IMR-90 (cell line): ENCODE data around the gene ATP2C2. TPM values are rescaled to one million over a fixed set of nuclear protein-coding genes. Genes with fewer than 3 reads are reported as not detected.

Experiments
- ATAC-seq: fragments of 200-7000 bp; cut with Tn5 transposase; 2 replicates; pipeline ENCODE4 v1.9.1; 2020; ENCODE audit warnings: low read depth, mild to moderate bottlenecking, moderate library complexity
- BruUV-seq: library from RNA; stranded (reverse); fragments of 400-500 nt; replicated peaks from 2 replicates; lab custom pipeline; 2021; lab: Mats Ljungman, UMichigan
- CTCF ChIA-PET: fragments of 300-600 bp; formaldehyde crosslinking; extraction: SDS; loops from one replicate; lab custom pipeline; 2021; ENCODE audit warnings: antibody characterized with exemption; lab: Yijun Ruan, JAX
- POLR2A ChIA-PET: fragments of 300-600 bp; sonication (Branson Sonifier 250); formaldehyde crosslinking; loops from one replicate; lab custom pipeline; 2022; ENCODE audit warnings: antibody characterized with exemption; ENCODE audit not compliant: unreplicated experiment; lab: Charles Lee
- DNase-seq: peaks from one replicate; pipeline ENCODE4 v3.0.0; 2013
- H2AFZ ChIP-seq: replicated peaks from 2 replicates; pipeline ENCODE3; 2013; ENCODE audit warnings: low read length, mild to moderate bottlenecking; ENCODE audit not compliant: poor library complexity
- H2AK5ac ChIP-seq: 2 replicates; pipeline ENCODE4 v1.6.1; 2013; ENCODE audit warnings: low read depth, low read length, inconsistent platforms
- H2AK9ac ChIP-seq: replicated peaks from 2 replicates; pipeline ENCODE3; 2013; ENCODE audit warnings: mild to moderate bottlenecking, low read depth, low read length, moderate library complexity; ENCODE audit not compliant: poor library complexity
- H2BK120ac ChIP-seq: 2 replicates; pipeline ENCODE4 v1.6.1; 2013; ENCODE audit warnings: low read depth, low read length, inconsistent platforms
- H2BK15ac ChIP-seq: 3 replicates; pipeline ENCODE4 v1.6.1; 2013; ENCODE audit warnings: low read depth, low read length, inconsistent platforms
- H2BK20ac ChIP-seq: 2 replicates; pipeline ENCODE4 v1.6.1; 2013; ENCODE audit warnings: low read depth, mild to moderate bottlenecking, inconsistent platforms, low read length, moderate library complexity
- H2BK5ac ChIP-seq: 2 replicates; pipeline ENCODE4 v1.6.1; 2013; ENCODE audit warnings: mild to moderate bottlenecking, low read depth, low read length, inconsistent platforms; ENCODE audit not compliant: poor library complexity, severe bottlenecking
- H3K14ac ChIP-seq: replicated peaks from 2 replicates; pipeline ENCODE4 v1.6.1; 2013; ENCODE audit warnings: low read depth, low read length, inconsistent platforms
- H3K18ac ChIP-seq: 2 replicates; pipeline ENCODE4 v1.6.1; 2013; ENCODE audit warnings: low read depth, low read length, control low read depth
- H3K23ac ChIP-seq: 2 replicates; pipeline ENCODE4 v1.6.1; 2013; ENCODE audit warnings: low read depth, low read length, inconsistent platforms
- H3K27ac ChIP-seq: 2 replicates; pipeline ENCODE4 v1.5.1; 2013; ENCODE audit warnings: mild to moderate bottlenecking, control low read depth, low read length; ENCODE audit not compliant: insufficient read depth
- H3K27me3 ChIP-seq: 2 replicates; pipeline ENCODE4 v1.6.1; 2013; ENCODE audit warnings: low read length; ENCODE audit not compliant: control insufficient read depth, insufficient read depth
- H3K36me3 ChIP-seq: 2 replicates; pipeline ENCODE4 v1.6.1; 2013; ENCODE audit warnings: low read length, mixed read lengths; ENCODE audit not compliant: control insufficient read depth, insufficient read depth
- H3K4ac ChIP-seq: 2 replicates; pipeline ENCODE4 v1.6.1; 2013; ENCODE audit warnings: low read depth, low read length, inconsistent platforms
- H3K4me1 ChIP-seq: 2 replicates; pipeline ENCODE4 v1.6.1; 2013; ENCODE audit warnings: low read length, mixed read lengths; ENCODE audit not compliant: control insufficient read depth, insufficient read depth
- H3K4me2 ChIP-seq: 2 replicates; pipeline ENCODE4 v1.6.1; 2013; ENCODE audit warnings: low read depth, mild to moderate bottlenecking, control low read depth, low read length, moderate library complexity
- H3K4me3 ChIP-seq: 2 replicates; pipeline ENCODE4 v1.5.1; 2013; ENCODE audit warnings: low read depth, mild to moderate bottlenecking, control low read depth, low read length, moderate library complexity; ENCODE audit not compliant: insufficient read depth
- H3K56ac ChIP-seq: 2 replicates; pipeline ENCODE4 v1.6.1; 2013; ENCODE audit warnings: low read length, inconsistent platforms; ENCODE audit not compliant: insufficient read depth; ENCODE audit errors: extremely low read depth
- H3K79me1 ChIP-seq, 2 experiments: 2 replicates each; pipeline ENCODE4 v1.6.1; 2013; ENCODE audit warnings: low read length in 2 of 2, inconsistent platforms in 1 of 2, low read depth in 1 of 2
- H3K9ac ChIP-seq: 2 replicates; pipeline ENCODE4 v1.6.1; 2013; ENCODE audit warnings: low read depth, low read length, control low read depth
- H3K9me1 ChIP-seq: 2 replicates; pipeline ENCODE4 v1.6.1; 2013; ENCODE audit warnings: low read length, inconsistent platforms; ENCODE audit not compliant: insufficient read depth
- H3K9me3 ChIP-seq: 2 replicates; pipeline ENCODE4 v1.6.1; 2013; ENCODE audit warnings: low read length; ENCODE audit not compliant: control insufficient read depth, insufficient read depth
- H4K20me1 ChIP-seq: 2 replicates; pipeline ENCODE4 v1.6.1; 2013; ENCODE audit warnings: low read length, inconsistent platforms; ENCODE audit not compliant: insufficient read depth
- H4K5ac ChIP-seq: 2 replicates; pipeline ENCODE4 v1.6.1; 2013; ENCODE audit warnings: mild to moderate bottlenecking, low read depth, low read length, control low read depth
- H4K8ac ChIP-seq, 2 experiments: 2 replicates each; pipeline ENCODE4 v1.6.1; 2013; ENCODE audit warnings: low read depth in 2 of 2, low read length in 2 of 2, control low read depth in 1 of 2, inconsistent platforms in 1 of 2
- H4K91ac ChIP-seq: 2 replicates; pipeline ENCODE4 v1.6.1; 2013; ENCODE audit warnings: low read depth, low read length, inconsistent platforms; ENCODE audit not compliant: insufficient read depth
- BHLHE40 ChIP-seq: fragments of 150-350 bp; IDR thresholded peaks from 2 replicates; pipeline ENCODE4 v1.6.1; 2016; ENCODE audit warnings: mild to moderate bottlenecking, low read depth, low read length
- CHD1 ChIP-seq: IDR thresholded peaks from 2 replicates; pipeline ENCODE4 v1.6.1; 2012; ENCODE audit warnings: low read depth, low read length, improper control_type of control experiment
- CTCF ChIP-seq: conservative IDR thresholded peaks from 2 replicates; pipeline ENCODE4 v1.5.1; 2012; ENCODE audit warnings: mild to moderate bottlenecking, low read depth, low read length, improper control_type of control experiment
- ELK1 ChIP-seq: fragments of 150-350 bp; IDR thresholded peaks from 2 replicates; pipeline ENCODE4 v1.6.1; 2016; ENCODE audit warnings: low read depth, mild to moderate bottlenecking, low read length, moderate library complexity, borderline replicate concordance
- FOS ChIP-seq: fragments of 150-350 bp; IDR thresholded peaks from 2 replicates; pipeline ENCODE4 v1.6.1; 2016; ENCODE audit warnings: low read depth, low read length
- MAZ ChIP-seq: IDR thresholded peaks from 2 replicates; pipeline ENCODE4 v1.6.1; 2012; ENCODE audit warnings: low read depth, mild to moderate bottlenecking, low read length, improper control_type of control experiment, moderate library complexity, borderline replicate concordance
- RAD21 ChIP-seq: IDR thresholded peaks from 2 replicates; pipeline ENCODE4 v1.6.1; 2012; ENCODE audit warnings: low read length, improper control_type of control experiment
- USF2 ChIP-seq: fragments of 150-350 bp; IDR thresholded peaks from 2 replicates; pipeline ENCODE4 v1.6.1; 2017; ENCODE audit warnings: mild to moderate bottlenecking, antibody characterized with exemption, low read length, low read depth
- WGBS, 2 experiments: methylation state at CpG; one replicate each; pipeline versions ENCODE4 v1.1.5 to v1.1.7; 2013; ENCODE audit warnings: missing lambda C conversion rate in 2 of 2; ENCODE audit not compliant: insufficient read length in 1 of 2; ENCODE audit errors: extremely low coverage in 2 of 2; 5-methylcytosine and 5-hydroxymethylcytosine counted together
- dilution Hi-C: fragments of 300-500 bp; cut with HindIII; formaldehyde crosslinking; loops from one replicate; pipeline ENCODE4 v1.14.3; 2018; ENCODE audit warnings: low sequenced_read_pairs; ENCODE audit not compliant: unreplicated experiment
- in situ Hi-C: fragments of 300-500 bp; cut with MboI; formaldehyde crosslinking; loops from 3 replicates; pipeline ENCODE4 v1.14.3; 2019; ENCODE audit warnings: low sequenced_read_pairs, inconsistent platforms, mixed read lengths
- intact Hi-C: fragments of 100-400 bp; cut with micrococcal nuclease; formaldehyde crosslinking; loops from 2 replicates; pipeline ENCODE4 v1.10.0; 2022
- polyA plus RNA-seq, 3 experiments: library from polyadenylated mRNA; depleted of rRNA; stranded (reverse); fragments of >200 nt; gene quantifications; 2 replicates each; pipeline ENCODE4 v1.2.3, GENCODE V29; 2012; ENCODE audit warnings: low replicate concordance in 1 of 3
- total RNA-seq: library from RNA; depleted of rRNA; stranded (reverse); fragments of >200 nt; gene quantifications from 2 replicates; pipeline ENCODE4 v1.2.3, GENCODE V29; 2012

Gene ATP2C2
- total and polyA plus RNA-seq, 2 of the 4 experiments (the other 2 are of a cell fraction), result not detected

- CTCF ChIA-PET, result no interaction called here
- in situ Hi-C loops, result no loop called here
- TF ChIP-seq FOS, result no peak
- no peak for TF ChIP-seq CTCF
- no peak for TF ChIP-seq CHD1
- TF ChIP-seq RAD21, result no peak
- TF ChIP-seq USF2, result no peak
- no peak for TF ChIP-seq BHLHE40
- no peak for TF ChIP-seq MAZ
- no peak for TF ChIP-seq ELK1
- no peak overlapping the region for H3K18ac ChIP-seq
- H3K56ac ChIP-seq, result no peak overlapping the region
- H3K4me1 ChIP-seq, result no peaks in the 10 kb centered on the region
- H2BK20ac ChIP-seq, result no peak overlapping the region
- no peak overlapping the region for H3K14ac ChIP-seq
- H3K36me3 ChIP-seq, result no peaks in the 10 kb centered on the region
- dilution Hi-C loops, result no loop called here
- intact Hi-C loops, result no loop called here
- H2AFZ ChIP-seq, result no peak overlapping the region
- ATAC-seq (no peak), DNase-seq (no peak)
- no peaks in the 10 kb centered on the region for H3K79me1 ChIP-seq
- no CpG with 5 or more reads among the region's 8 CpGs for WGBS, 2 experiments
- no peak overlapping the region for H3K27ac ChIP-seq
- no peak overlapping the region for H2BK5ac ChIP-seq
- H4K5ac ChIP-seq, result no peak overlapping the region
- no peak overlapping the region for H3K9ac ChIP-seq
- no peak overlapping the region for H2AK5ac ChIP-seq
- no peaks in the 10 kb centered on the region for H3K9me1 ChIP-seq
- H3K9me3 ChIP-seq, result no peaks in the 10 kb centered on the region; the same call in 1 of the 2 replicates
- H2BK120ac ChIP-seq, result no peak overlapping the region
- H4K91ac ChIP-seq, result no peak overlapping the region
- no peak overlapping the region for H3K23ac ChIP-seq
- no peak overlapping the region for H2AK9ac ChIP-seq
- H4K20me1 ChIP-seq, result no peaks in the 10 kb centered on the region
- H4K8ac ChIP-seq, result no peak overlapping the region
- no peak overlapping the region for H2BK15ac ChIP-seq
- BruUV-seq, result no TSS peak
- no peak overlapping the region for H3K4ac ChIP-seq
- no peak overlapping the region for H3K4me2 ChIP-seq
- H3K4me3 ChIP-seq, result no peak overlapping the region
- peaks cover 34% of the 10 kb centered on the region for H3K27me3 ChIP-seq
- POLR2A ChIA-PET, result no interaction called here
These were observed 59.2 kb downstream of the ATP2C2 start for GRCh38 chr16:84427553-84427952.
